ENCODE data around the gene IFT122. TPM values are rescaled to one million over a fixed set of nuclear protein-coding genes. Genes with fewer than 3 reads are reported as not detected.

The IFT122 gene
- total and polyA plus RNA-seq, 3 donors from 2014 or later = 125 to 218 (median 168) TPM

DNA sequence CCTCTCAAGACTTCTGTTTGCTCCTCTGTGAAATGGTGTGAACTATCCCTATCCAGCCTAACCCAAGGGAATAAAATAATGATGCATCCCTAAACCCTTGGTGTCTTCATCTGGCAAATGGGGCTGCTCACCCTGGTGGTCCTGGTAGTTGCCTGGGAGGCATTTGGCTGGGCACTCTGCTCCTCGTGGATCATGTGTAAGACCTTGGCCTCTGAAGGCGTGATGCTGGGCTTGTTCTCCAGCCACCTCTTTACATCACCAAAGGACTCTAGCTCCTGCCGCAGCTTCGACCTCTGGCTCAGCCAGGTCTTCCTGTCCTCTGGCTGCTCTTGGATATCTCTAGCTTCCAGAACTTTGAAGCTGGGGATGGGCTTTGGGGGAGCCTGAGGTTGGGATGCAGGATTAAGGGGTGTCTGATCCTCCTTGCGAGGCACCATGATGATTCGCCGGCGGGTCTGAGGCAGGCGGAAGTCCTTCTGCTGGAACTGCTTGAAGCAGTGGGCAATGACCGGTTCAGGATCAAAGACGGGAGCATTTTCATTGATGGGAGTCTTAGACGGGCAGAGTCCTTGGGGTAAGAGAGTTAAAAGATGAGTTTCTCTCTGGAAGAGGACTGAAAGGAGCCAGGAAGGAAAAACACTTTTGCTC, 18.7 kb upstream of the IFT122 start:
- intact Hi-C loops (cut with DNase I; ENCODE audit: low total_unique reads) = no loop called here
- WGBS, 2 donors = 93 to 95% methylated on average over 11 to 12 of the region's 12 CpGs
- Histone ChIP-seq H3K27me3 (no peaks in the 10 kb centered on the region), H3K9me3 (no peaks in the 10 kb centered on the region), H3K36me3 (ENCODE audit: low read depth, missing control alignments) (no peaks in the 10 kb centered on the region), H3K4me1 (no peaks in the 10 kb centered on the region), H3K27ac (no peak overlapping the region), H3K4me3 (no peak overlapping the region)
- TF ChIP-seq POLR2A (IDR thresholded peaks at IDR 0.05) = no peak
- TF ChIP-seq, protein P1, sequence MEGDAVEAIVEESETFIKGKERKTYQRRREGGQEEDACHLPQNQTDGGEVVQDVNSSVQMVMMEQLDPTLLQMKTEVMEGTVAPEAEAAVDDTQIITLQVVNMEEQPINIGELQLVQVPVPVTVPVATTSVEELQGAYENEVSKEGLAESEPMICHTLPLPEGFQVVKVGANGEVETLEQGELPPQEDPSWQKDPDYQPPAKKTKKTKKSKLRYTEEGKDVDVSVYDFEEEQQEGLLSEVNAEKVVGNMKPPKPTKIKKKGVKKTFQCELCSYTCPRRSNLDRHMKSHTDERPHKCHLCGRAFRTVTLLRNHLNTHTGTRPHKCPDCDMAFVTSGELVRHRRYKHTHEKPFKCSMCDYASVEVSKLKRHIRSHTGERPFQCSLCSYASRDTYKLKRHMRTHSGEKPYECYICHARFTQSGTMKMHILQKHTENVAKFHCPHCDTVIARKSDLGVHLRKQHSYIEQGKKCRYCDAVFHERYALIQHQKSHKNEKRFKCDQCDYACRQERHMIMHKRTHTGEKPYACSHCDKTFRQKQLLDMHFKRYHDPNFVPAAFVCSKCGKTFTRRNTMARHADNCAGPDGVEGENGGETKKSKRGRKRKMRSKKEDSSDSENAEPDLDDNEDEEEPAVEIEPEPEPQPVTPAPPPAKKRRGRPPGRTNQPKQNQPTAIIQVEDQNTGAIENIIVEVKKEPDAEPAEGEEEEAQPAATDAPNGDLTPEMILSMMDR (IDR thresholded peaks at IDR 0.05) = no peak
- DNase-seq = no peak

DNA sequence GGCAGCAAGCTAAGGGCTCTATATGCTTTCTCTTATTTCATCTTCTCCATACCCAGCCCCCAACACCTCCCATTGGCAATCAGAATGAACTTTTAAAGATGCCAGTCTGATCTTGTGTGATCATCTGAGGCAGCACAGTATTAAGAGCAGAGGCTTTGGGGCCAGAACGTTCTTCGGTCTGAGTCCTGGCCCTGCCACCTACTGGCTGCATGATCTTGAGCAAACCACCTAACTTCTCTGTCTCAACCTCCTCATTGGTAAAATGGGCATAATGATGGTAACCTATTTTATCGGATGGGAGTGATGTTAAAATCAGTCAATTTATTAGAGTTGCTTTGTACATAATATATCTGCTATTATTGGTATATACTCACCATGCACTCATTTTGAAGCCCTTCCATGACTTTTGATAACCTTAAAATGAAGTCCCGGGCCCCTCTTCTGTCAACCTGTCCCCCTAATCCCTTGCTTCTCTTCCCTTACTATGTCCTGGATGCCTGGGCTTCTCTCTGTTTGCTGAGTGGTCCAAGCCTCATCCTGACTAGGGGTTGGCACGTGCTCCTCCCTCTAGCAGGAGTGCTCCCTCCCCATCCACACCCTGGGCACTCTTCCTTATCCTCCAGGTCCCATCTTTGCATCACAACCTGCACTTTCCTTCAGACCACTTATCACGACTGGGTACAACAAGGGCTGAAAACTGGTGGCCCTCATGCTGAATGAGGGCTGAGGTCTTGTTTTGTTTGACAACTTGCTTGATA, 17.9 kb upstream of the IFT122 start:
- TF ChIP-seq, protein P1 (IDR thresholded peaks at IDR 0.05) = no peak
- TF ChIP-seq POLR2A (IDR thresholded peaks at IDR 0.05) = no peak
- Histone ChIP-seq H3K27me3 (no peaks in the 10 kb centered on the region), H3K27ac (no peak overlapping the region), H3K4me3 (no peak overlapping the region), H3K9me3 (no peaks in the 10 kb centered on the region), H3K4me1 (no peaks in the 10 kb centered on the region), H3K36me3 (ENCODE audit: low read depth, missing control alignments) (no peaks in the 10 kb centered on the region)
- intact Hi-C loops (cut with DNase I; ENCODE audit: low total_unique reads) = no loop called here
- DNase-seq = no peak
- 86 to 87% methylated on average over 6 of the region's 6 CpGs for WGBS, 2 donors

DNA sequence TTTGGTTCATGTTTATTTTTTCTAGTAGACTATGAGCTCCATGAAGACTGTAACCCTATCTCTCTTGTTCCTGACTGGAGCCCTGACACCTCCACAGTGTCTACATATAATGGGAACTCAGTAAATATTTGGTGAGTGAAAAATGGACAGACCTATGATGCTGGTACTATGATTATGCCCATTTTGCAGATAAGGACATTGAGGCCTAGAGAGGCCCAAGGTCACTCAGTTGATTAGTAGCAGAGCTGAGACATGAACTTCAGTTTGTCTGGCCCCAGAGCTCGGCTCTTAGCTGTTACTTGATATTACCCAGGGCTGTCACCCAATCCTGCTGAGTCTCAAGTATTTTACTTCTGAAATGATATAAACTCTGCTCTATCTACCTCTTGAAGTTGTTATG, 17.1 kb upstream of the IFT122 start:
- DNase-seq = no peak
- Histone ChIP-seq H3K4me1 (no peaks in the 10 kb centered on the region), H3K27ac (no peak overlapping the region), H3K36me3 (ENCODE audit: low read depth, missing control alignments) (no peaks in the 10 kb centered on the region), H3K27me3 (no peaks in the 10 kb centered on the region), H3K9me3 (no peaks in the 10 kb centered on the region), H3K4me3 (no peak overlapping the region)
- intact Hi-C loops (cut with DNase I; ENCODE audit: low total_unique reads) = no loop called here
- no peak for TF ChIP-seq POLR2A (IDR thresholded peaks at IDR 0.05)
- TF ChIP-seq, protein P1 (IDR thresholded peaks at IDR 0.05) = no peak
- WGBS, 2 donors = 93 to 95% methylated on average over 1 of the region's 1 CpG

DNA sequence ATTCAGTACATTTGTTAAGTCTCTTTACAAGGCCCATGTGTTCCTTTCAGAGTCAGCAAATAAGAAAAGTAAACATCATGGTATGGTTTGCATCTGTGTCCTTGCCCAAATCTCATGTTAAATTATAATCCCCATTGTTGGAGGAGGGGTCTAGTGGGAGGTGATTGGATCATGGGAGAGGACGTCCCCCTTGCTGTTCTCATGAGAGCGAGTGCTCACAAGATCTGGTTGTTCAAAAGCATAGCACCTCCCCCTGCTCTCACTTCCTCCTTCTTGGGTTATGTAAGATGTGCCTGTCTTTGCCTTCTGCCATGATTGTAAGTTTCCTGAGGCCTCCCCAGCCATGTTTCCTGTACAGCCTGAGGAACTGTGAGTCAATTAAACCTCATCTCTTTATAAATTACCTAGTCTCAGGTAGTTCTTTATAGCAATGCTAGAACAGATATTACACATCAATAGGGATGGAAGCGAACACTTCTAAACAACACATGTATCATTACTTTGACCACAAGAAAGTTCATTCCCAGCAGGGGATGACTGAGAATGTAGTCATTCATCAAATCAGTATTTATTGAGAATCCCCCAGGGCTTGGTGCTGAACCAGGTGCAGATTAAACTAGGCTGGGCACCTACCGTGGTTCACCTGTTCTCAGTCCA, 15.7 kb upstream of the IFT122 start:
- no peaks in the 10 kb centered on the region for H3K9me3 ChIP-seq
- TF ChIP-seq POLR2A (IDR thresholded peaks at IDR 0.05) = no peak
- TF ChIP-seq, protein P1 (IDR thresholded peaks at IDR 0.05) = no peak
- no peaks in the 10 kb centered on the region for H3K27me3 ChIP-seq
- H3K27ac ChIP-seq = no peak overlapping the region
- H3K36me3 ChIP-seq (ENCODE audit: low read depth, missing control alignments) = no peaks in the 10 kb centered on the region
- WGBS, 2 donors = 85 to 87% methylated on average over 4 of the region's 4 CpGs
- intact Hi-C loops (cut with DNase I; ENCODE audit: low total_unique reads) = no loop called here
- no peak overlapping the region for H3K4me3 ChIP-seq
- DNase-seq = no peak
- H3K4me1 ChIP-seq = no peaks in the 10 kb centered on the region

All from testis (tissue), 3 donors.